ENCODE results near the gene SLC9A8. TPM values are rescaled to one million over a fixed set of nuclear protein-coding genes. Genes with fewer than 3 reads are reported as not detected.
A peak's percentile ranks its signal among the peaks of the same experiment; 100 is the strongest.

The SLC9A8 gene
- total and polyA plus RNA-seq, 2 of the 8 experiments (the other 6 are each of a cell fraction or from before 2014, with no cell fraction given), result 3.2 to 6.2 TPM

GRCh38 chr20:49915380-49916145 is 102.9 kb downstream of the SLC9A8 start, which contains the start of gene SPATA2 (continued):
- TF ChIP-seq PHF8 (conservative IDR thresholded peaks at IDR 0.05; ENCODE audit: low read depth, low read length), result peak; percentile 65
- no peak for TF ChIP-seq SRF (IDR thresholded peaks at IDR 0.05; ENCODE audit: low read depth, low read length)
- 0 out of 2 replicates have a peak, but pooled peaks have one; percentile 4 for TF ChIP-seq USF2 (IDR thresholded peaks at IDR 0.05; ENCODE audit: low read length)
- peak; percentile 90 for TF ChIP-seq ASH2L (IDR thresholded peaks at IDR 0.05; ENCODE audit: low read length)
- TF ChIP-seq SP4 (IDR thresholded peaks at IDR 0.05; ENCODE audit: low read length), result no peak
- TF ChIP-seq TCF12 (IDR thresholded peaks at IDR 0.05; ENCODE audit: low read depth, low read length), result no peak
- no peak for TF ChIP-seq ZNF274 (IDR thresholded peaks at IDR 0.05; ENCODE audit: borderline replicate concordance, extremely low read depth, low read length)
- peak; percentile 79 for TF ChIP-seq JUND (IDR thresholded peaks at IDR 0.05; ENCODE audit: low read length)
- TF ChIP-seq GTF2F1 (IDR thresholded peaks at IDR 0.05; ENCODE audit: borderline replicate concordance, low read depth, low read length), result no peak
- TF ChIP-seq E2F6 (IDR thresholded peaks at IDR 0.05), result no peak
- peak in 1 of 2 experiments; percentile 55; a peak in 2 of 4 replicates for TF ChIP-seq SIN3A (conservative IDR thresholded peaks at IDR 0.05 in 1 of 2, IDR thresholded peaks at IDR 0.05 in 1 of 2; ENCODE audit: low read depth in 1 of 2, low read length in 2 of 2)
- TF ChIP-seq KDM5A (IDR thresholded peaks at IDR 0.05; ENCODE audit: low read length), result no peak; the same call in 1 of the 2 replicates
- no peak; the same call in 1 of the 2 replicates for TF ChIP-seq CEBPB (IDR thresholded peaks at IDR 0.05; ENCODE audit: low read depth, low read length)
- no peak for TF ChIP-seq BRCA1 (IDR thresholded peaks at IDR 0.05; ENCODE audit: low read depth, low read length)
- no peak for TF ChIP-seq CBX5 (IDR thresholded peaks at IDR 0.05; ENCODE audit: low read depth, low read length)
- TF ChIP-seq TBP (IDR thresholded peaks at IDR 0.05; ENCODE audit: low read depth, low read length), result peak; percentile 53
- TF ChIP-seq RAD21 (IDR thresholded peaks at IDR 0.05 in 1 of 2, conservative IDR thresholded peaks at IDR 0.05 in 1 of 2; ENCODE audit: low read depth in 2 of 2, low read length in 2 of 2), result no peak
- TF ChIP-seq MAFK (IDR thresholded peaks at IDR 0.05; ENCODE audit: low read depth, low read length), result no peak
- no peak for TF ChIP-seq SP1 (IDR thresholded peaks at IDR 0.05; ENCODE audit: low read depth, low read length)
- TF ChIP-seq CBX8 (IDR thresholded peaks at IDR 0.05; ENCODE audit: borderline replicate concordance, low read depth, low read length), result no peak
- peak; percentile 87 for TF ChIP-seq TAF1 (IDR thresholded peaks at IDR 0.05; ENCODE audit: low read depth, low read length)
- TF ChIP-seq KDM1A (IDR thresholded peaks at IDR 0.05; ENCODE audit: borderline replicate concordance, low read length), result peak; percentile 99
- 0 out of 2 replicates have a peak, but pooled peaks have one; percentile 14 for TF ChIP-seq MAX (IDR thresholded peaks at IDR 0.05)

All from H1 (cell line).